DND-41 (cell line): ENCODE results near the gene HTRA1.

Source experiments
- ATAC-seq: fragments of 200-7000 bp; cut with Tn5 transposase; 3 replicates; pipeline ENCODE4 v1.9.1; 2021; ENCODE audit warnings: low read depth; ENCODE audit not compliant: insufficient read depth
- DNase-seq: peaks from one replicate; pipeline ENCODE4 v3.0.0-alpha.2; 2020
- H2AFZ ChIP-seq: 2 replicates; pipeline ENCODE4 v1.6.0; 2012; ENCODE audit warnings: low read depth, low read length
- H3K27ac ChIP-seq: 2 replicates; pipeline ENCODE4 v1.5.1; 2012; ENCODE audit warnings: low read length, inconsistent platforms
- H3K27me3 ChIP-seq: fragments of 200-600 bp; sonication (generic); 2 replicates; pipeline ENCODE4 v1.6.0; 2012; ENCODE audit warnings: low read length, mild to moderate bottlenecking, inconsistent platforms; ENCODE audit not compliant: insufficient read depth, poor library complexity
- H3K36me3 ChIP-seq: 2 replicates; pipeline ENCODE4 v1.5.1; 2012; ENCODE audit warnings: low read length, inconsistent platforms; ENCODE audit not compliant: insufficient read depth
- H3K4me1 ChIP-seq: 2 replicates; pipeline ENCODE4 v1.5.1; 2012; ENCODE audit warnings: mild to moderate bottlenecking, low read length; ENCODE audit not compliant: insufficient read depth
- H3K4me2 ChIP-seq: 2 replicates; pipeline ENCODE4 v1.6.0; 2012; ENCODE audit warnings: mild to moderate bottlenecking, moderate library complexity, low read length, inconsistent platforms; ENCODE audit not compliant: insufficient read depth
- H3K4me3 ChIP-seq, 2 experiments: fragments of 200-600 bp in 1 of 2; shearing (Covaris generic) in 1 of 2; 2 replicates each; pipeline ENCODE4 v1.5.1; 2012 to 2016; ENCODE audit warnings: inconsistent platforms in 2 of 2, low read length in 2 of 2, mild to moderate bottlenecking in 2 of 2, low read depth in 1 of 2, moderate library complexity in 1 of 2
- H3K79me2 ChIP-seq: 2 replicates; pipeline ENCODE4 v1.6.0; 2012; ENCODE audit warnings: low read length, inconsistent platforms; ENCODE audit not compliant: insufficient read depth
- H3K9ac ChIP-seq: 2 replicates; pipeline ENCODE4 v1.6.0; 2012; ENCODE audit warnings: low read depth, mild to moderate bottlenecking, inconsistent platforms, low read length, moderate library complexity
- H3K9me3 ChIP-seq: 2 replicates; pipeline ENCODE4 v1.5.1; 2012; ENCODE audit warnings: low read length, moderate library complexity, mild to moderate bottlenecking, inconsistent platforms; ENCODE audit not compliant: insufficient read depth, severe bottlenecking
- H4K20me1 ChIP-seq: 2 replicates; pipeline ENCODE4 v1.6.0; 2012; ENCODE audit warnings: low read length; ENCODE audit not compliant: insufficient read depth
- EZH2 ChIP-seq: IDR thresholded peaks from 3 replicates; pipeline ENCODE4 v1.6.1; 2012; ENCODE audit warnings: borderline replicate concordance, low read depth, mild to moderate bottlenecking, moderate library complexity, low read length, inconsistent platforms; ENCODE audit not compliant: severe bottlenecking
- TF ChIP-seq, protein P1 (sequence below): IDR thresholded peaks from 2 replicates; pipeline ENCODE4 v1.5.1; 2012; ENCODE audit warnings: borderline replicate concordance, low read length, moderate library complexity, mild to moderate bottlenecking; ENCODE audit not compliant: poor library complexity, severe bottlenecking; ENCODE audit errors: extremely low read depth

Gene HTRA1

DNA sequence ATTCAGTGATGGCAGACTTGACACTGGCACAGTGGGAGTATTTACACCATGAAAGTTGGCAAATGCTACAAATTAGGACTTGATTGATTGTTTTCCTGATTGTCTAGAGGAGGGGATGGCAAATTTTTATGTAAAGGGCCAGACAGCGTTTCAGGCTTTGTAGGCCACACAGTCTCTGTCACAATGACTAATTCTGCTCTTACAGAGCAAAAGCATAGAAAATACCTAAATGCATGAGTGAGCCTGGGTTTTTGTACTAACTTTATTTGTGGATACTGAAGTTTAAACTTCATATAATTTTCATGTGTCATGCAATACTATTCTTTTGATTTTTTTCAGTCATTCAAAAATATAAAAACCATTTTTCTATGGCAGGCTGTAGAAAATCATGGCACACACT, 15.9 kb upstream of the HTRA1 start:
- H3K9ac ChIP-seq = no peak overlapping the region
- DNase-seq = no peak
- no peak overlapping the region for H2AFZ ChIP-seq
- H3K9me3 ChIP-seq = no peaks in the 10 kb centered on the region
- H3K27ac ChIP-seq = no peak overlapping the region
- no peak for ATAC-seq
- H4K20me1 ChIP-seq = no peaks in the 10 kb centered on the region
- H3K4me3 ChIP-seq = no peak overlapping the region
- H3K36me3 ChIP-seq = no peaks in the 10 kb centered on the region
- H3K4me1 ChIP-seq = no peaks in the 10 kb centered on the region
- TF ChIP-seq, protein P1, sequence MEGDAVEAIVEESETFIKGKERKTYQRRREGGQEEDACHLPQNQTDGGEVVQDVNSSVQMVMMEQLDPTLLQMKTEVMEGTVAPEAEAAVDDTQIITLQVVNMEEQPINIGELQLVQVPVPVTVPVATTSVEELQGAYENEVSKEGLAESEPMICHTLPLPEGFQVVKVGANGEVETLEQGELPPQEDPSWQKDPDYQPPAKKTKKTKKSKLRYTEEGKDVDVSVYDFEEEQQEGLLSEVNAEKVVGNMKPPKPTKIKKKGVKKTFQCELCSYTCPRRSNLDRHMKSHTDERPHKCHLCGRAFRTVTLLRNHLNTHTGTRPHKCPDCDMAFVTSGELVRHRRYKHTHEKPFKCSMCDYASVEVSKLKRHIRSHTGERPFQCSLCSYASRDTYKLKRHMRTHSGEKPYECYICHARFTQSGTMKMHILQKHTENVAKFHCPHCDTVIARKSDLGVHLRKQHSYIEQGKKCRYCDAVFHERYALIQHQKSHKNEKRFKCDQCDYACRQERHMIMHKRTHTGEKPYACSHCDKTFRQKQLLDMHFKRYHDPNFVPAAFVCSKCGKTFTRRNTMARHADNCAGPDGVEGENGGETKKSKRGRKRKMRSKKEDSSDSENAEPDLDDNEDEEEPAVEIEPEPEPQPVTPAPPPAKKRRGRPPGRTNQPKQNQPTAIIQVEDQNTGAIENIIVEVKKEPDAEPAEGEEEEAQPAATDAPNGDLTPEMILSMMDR = no peak
- TF ChIP-seq EZH2 = no peak
- no peaks in the 10 kb centered on the region for H3K27me3 ChIP-seq
- no peak overlapping the region for H3K4me2 ChIP-seq
- H3K79me2 ChIP-seq = no peaks in the 10 kb centered on the region

DNA sequence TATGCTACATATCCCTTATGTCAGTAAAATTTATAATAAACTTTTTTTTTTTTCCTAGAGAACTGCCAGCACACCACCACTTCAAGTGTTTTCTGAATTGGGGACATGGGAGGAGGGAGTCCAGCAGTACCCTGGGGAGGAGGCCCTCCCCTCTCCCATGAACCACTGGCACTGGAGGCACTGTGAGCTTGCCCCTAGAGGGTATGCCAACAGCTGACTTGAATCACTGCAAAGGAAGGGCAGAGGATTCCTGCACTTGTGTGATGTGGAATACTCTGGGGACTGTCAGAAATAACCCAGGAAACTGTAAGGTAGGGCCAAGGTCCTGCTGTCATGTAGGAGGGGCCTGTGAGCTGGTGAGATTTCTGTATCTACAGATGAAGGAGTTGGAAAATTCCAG, 15.4 kb upstream of the HTRA1 start:
- DNase-seq = no peak
- Histone ChIP-seq H3K9ac (no peak overlapping the region), H4K20me1 (no peaks in the 10 kb centered on the region), H3K36me3 (no peaks in the 10 kb centered on the region), H3K27ac (no peak overlapping the region), H3K4me2 (no peak overlapping the region), H3K27me3 (no peaks in the 10 kb centered on the region), H3K4me1 (no peaks in the 10 kb centered on the region), H3K79me2 (no peaks in the 10 kb centered on the region), H2AFZ (no peak overlapping the region), H3K9me3 (no peaks in the 10 kb centered on the region), H3K4me3 (no peak overlapping the region)
- ATAC-seq = no peak
- TF ChIP-seq EZH2 = no peak
- TF ChIP-seq, protein P1 = no peak

DNA sequence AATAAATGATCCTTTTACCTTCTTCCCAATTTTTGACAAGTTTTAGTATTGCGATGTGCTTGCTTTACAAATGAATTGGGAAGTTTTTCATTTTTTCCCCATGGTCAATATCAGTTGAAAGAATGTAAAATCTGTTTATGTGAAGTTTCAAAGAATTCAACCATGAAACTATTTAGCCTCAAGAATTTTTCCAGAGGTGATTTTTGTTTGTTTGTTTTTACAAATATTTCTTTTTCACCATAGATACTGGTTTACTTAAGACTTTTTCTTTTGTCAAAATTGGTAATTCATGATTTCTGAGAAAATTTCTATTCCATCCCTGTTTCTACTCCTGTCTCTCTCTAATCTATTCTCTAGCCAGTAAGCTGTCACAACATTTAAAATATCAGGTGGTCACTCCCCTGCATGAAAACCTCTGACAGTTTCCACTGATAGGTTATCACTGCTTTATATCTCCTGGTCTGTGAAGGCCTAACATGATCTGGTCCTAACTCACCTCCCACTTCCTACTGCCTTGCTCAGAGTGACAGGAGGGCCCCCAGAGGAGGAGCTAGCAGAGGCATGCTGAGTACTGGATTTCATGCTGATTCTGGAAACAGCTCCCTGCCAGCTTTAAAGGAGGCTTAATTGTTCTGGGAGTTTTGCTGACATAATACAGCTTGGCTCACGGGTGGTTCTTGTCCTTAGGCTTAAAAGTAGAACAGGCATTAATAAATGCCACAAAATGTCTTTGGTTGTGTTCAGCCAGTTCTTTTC, 14.5 kb upstream of the HTRA1 start:
- Histone ChIP-seq H3K4me2 (no peak overlapping the region), H3K79me2 (no peaks in the 10 kb centered on the region), H3K4me1 (no peaks in the 10 kb centered on the region), H2AFZ (no peak overlapping the region), H3K36me3 (no peaks in the 10 kb centered on the region), H4K20me1 (no peaks in the 10 kb centered on the region), H3K27me3 (no peaks in the 10 kb centered on the region), H3K9me3 (no peaks in the 10 kb centered on the region), H3K27ac (no peak overlapping the region), H3K4me3 (no peak overlapping the region), H3K9ac (no peak overlapping the region)
- DNase-seq (no peak), ATAC-seq (no peak)
- no peak for TF ChIP-seq EZH2
- TF ChIP-seq, protein P1 = no peak
